Natural killer cell treated with Interleukin-12 subunit alpha and Interleukin-12 subunit beta and Interleukin-15 and Interleukin-18, amount 100 ng/mL, for 72 hours (primary cell): ENCODE measurements around the gene TLE6. TPM values are rescaled to one million over a fixed set of nuclear protein-coding genes. Genes with fewer than 3 reads are reported as not detected.
"Not testable (repeated sequence)": the region's sequence is repeated elsewhere in the genome, so short reads cannot be mapped to it uniquely, and the experiment has no call there.

Experiments
- ATAC-seq, 2 donors: fragments of 150-1000 bp; cut with Tn5 transposase in 1 of 2; sonication (Bioruptor Pico), chemical (Tn5 transposase) in 1 of 2; 2 replicates each; pipeline ENCODE4 v1.10.0; 2021
- DNase-seq: peaks from one replicate; pipeline ENCODE4 v3.0.0; 2022; ENCODE audit warnings: low spot score
- H3K27ac Mint-ChIP-seq, 2 donors: 1 replicate in 1 of 2; 2 replicates in 1 of 2; pipeline ENCODE4 v1.8.0; 2022; ENCODE audit warnings: mixed read lengths in 2 of 2, mild to moderate bottlenecking in 1 of 2, moderate library complexity in 1 of 2
- H3K27me3 Mint-ChIP-seq, 2 donors: 1 replicate in 1 of 2; 2 replicates in 1 of 2; pipeline ENCODE4 v1.8.0; 2022; ENCODE audit warnings: mixed read lengths in 2 of 2
- H3K36me3 Mint-ChIP-seq: one replicate; pipeline ENCODE4 v1.8.0; 2022; ENCODE audit warnings: mixed read lengths
- H3K4me1 Mint-ChIP-seq, 2 donors: 1 replicate in 1 of 2; 2 replicates in 1 of 2; pipeline ENCODE4 v1.8.0; 2022; ENCODE audit warnings: low read depth in 2 of 2, mixed read lengths in 2 of 2, mild to moderate bottlenecking in 1 of 2
- H3K4me3 Mint-ChIP-seq: one replicate; pipeline ENCODE4 v1.8.0; 2022; ENCODE audit warnings: mixed read lengths
- H3K9me3 Mint-ChIP-seq: 2 replicates; pipeline ENCODE4 v1.8.0; 2022; ENCODE audit warnings: mixed read lengths
- total RNA-seq, 2 donors: library from RNA; stranded (reverse); gene quantifications; one replicate each; pipeline ENCODE4 v1.2.3, GENCODE V29; 2022

The TLE6 gene
- total RNA-seq, 2 donors from 2014 or later = 0.45 to 1.8 TPM

DNA sequence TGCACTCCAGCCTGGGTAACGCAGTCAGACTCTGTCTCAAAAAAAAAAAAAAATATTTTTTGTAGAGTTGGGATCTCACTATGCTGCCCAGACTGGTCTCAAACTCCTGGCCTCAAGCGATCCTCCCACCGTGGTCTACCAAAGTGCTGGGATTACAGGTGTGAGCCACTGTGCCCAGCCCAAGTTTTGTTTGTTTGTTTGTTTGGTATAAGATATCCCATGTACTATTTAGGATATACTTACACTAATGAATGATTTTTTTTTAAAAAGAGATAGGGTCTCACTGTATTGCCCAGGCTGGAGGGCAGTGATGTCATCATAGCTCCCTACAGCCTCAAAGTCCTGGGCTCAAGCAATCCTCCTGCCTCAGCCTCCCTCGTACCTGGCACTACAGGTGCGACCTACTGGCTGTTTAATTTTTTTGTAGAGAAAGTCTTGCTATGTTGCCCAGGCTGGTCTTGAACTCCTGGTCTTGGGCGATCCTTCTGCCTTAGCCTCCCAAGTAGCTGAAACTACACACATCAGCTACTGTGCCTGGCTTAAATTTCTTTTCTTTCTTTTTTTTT, 24.0 kb downstream of the TLE6 start:
- no peak overlapping the region for H3K4me3 Mint-ChIP-seq
- DNase-seq (no peak), ATAC-seq (no peak)
- H3K27me3 Mint-ChIP-seq = no peaks in the 10 kb centered on the region
- no peaks in the 10 kb centered on the region for H3K9me3 Mint-ChIP-seq
- no peak overlapping the region for H3K27ac Mint-ChIP-seq
- H3K4me1 Mint-ChIP-seq = no peaks in the 10 kb centered on the region
- no peaks in the 10 kb centered on the region for H3K36me3 Mint-ChIP-seq

DNA sequence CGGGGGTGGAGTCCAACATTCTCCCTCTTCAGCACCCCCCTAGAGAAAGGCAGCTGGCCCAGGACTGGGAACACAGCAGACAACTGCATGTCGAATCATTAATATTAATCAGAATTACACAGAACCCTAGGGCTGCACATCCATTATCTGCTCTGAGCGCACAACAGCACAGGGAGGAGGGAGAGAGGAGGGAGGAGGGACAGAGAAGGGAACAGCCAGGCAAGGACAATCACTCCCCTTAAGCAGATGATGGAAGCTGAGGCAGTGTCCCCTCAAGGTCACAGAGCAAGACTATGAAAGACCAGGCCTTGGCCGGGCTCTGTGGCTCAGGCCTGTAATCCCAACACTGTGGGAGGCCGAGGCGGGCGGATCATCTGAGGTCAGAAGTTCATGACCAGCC, 25.7 kb downstream of the TLE6 start:
- ATAC-seq = no peak
- Mint-ChIP-seq H3K27ac (no peak overlapping the region), H3K36me3 (no peaks in the 10 kb centered on the region)

DNA sequence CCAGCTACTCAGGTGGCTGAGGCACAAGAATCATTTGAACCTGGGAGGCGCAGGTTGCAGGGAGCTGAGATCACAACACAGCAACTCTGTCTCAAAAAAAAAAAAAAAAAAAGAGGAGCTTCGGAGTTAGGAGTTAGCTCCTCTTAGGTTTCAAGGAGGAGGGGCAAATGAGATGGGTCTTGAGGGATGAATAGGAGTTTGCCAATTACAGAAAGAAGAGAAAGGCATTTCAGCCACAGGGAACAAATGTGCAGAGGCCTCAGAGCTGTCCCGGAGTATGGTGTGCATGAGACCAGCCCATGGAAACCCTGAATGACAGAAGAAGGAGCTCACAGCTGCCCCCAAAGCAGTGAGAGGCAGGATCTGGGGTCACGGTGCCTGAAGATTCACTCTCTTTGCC, 27.2 kb downstream of the TLE6 start:
- Mint-ChIP-seq H3K4me1 (no peaks in the 10 kb centered on the region), H3K4me3 (no peak overlapping the region), H3K27me3 (no peaks in the 10 kb centered on the region), H3K27ac (no peak overlapping the region), H3K9me3 (no peaks in the 10 kb centered on the region), H3K36me3 (no peaks in the 10 kb centered on the region)
- no peak for DNase-seq
- ATAC-seq = no peak

More for the DNA sequence above, 25.7 kb downstream of the TLE6 start:
- Mint-ChIP-seq H3K27me3 (no peaks in the 10 kb centered on the region), H3K4me3 (no peak overlapping the region), H3K4me1 (no peaks in the 10 kb centered on the region), H3K9me3 (no peaks in the 10 kb centered on the region)
- DNase-seq = no peak

DNA sequence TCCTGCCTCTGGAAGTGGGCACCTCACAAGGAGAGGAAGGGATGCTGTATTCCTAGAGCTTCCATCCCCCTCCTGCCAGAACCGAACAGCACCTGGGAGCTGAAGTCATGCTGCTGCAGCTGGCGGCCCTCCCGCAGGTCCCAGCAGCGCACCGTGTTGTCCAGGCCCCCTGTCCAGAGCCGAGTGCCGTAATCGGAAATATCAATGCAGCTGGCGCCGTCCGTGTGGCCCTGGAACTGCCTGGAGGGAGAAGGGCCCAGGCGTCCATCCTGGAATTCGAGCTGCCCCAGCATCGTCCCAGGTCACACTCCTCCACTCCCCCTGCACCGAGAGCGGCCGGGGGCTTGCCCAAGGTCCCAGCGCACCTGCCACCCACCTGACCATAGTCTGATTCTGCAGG, 28.0 kb downstream of the TLE6 start:
- Mint-ChIP-seq H3K27ac (no peak overlapping the region), H3K9me3 (no peaks in the 10 kb centered on the region), H3K27me3 (no peaks in the 10 kb centered on the region), H3K36me3 (no peaks in the 10 kb centered on the region), H3K4me1 (no peaks in the 10 kb centered on the region), H3K4me3 (no peak overlapping the region)
- no peak for DNase-seq
- no peak for ATAC-seq

DNA sequence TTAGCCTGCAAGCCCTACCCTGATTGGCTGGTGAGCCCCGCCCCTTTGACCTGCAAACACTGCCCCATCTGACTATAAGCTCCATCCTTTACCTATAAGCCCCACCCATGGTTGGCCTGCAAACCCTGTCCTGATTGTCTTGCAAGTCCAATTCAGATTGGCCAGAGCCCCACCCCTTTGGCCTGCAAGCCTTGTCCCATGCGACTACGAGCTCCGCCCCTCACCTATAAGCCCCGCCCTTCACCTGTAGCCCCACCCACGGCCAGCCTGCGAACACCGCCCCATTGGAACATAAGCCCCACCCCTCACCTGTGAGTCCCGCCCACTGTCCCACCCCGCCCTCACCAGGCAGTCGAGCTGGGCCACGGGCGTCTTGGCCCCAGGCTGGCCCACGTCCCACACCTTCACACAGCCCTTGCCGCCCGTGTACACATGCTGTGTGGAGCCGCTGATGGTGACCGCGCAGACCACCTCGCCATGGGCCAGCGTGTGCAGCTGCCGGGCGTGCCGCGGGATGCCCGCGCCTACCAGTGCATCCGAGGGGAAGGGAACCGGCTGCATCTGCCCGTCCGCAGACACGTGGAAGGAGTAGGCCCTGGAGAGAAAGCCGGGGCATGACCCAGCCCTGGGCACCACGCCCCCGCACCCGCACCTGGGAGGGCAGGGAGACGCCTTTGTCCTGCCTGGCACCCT, 28.9 kb downstream of the TLE6 start:
- H3K4me1 Mint-ChIP-seq = no peaks in the 10 kb centered on the region
- no peaks in the 10 kb centered on the region for H3K27me3 Mint-ChIP-seq
- no peak for DNase-seq
- no peak overlapping the region for H3K4me3 Mint-ChIP-seq
- H3K27ac Mint-ChIP-seq = no peak overlapping the region
- ATAC-seq = peak; percentile 31 to 50
- H3K36me3 Mint-ChIP-seq = no peaks in the 10 kb centered on the region
- no peaks in the 10 kb centered on the region for H3K9me3 Mint-ChIP-seq

DNA sequence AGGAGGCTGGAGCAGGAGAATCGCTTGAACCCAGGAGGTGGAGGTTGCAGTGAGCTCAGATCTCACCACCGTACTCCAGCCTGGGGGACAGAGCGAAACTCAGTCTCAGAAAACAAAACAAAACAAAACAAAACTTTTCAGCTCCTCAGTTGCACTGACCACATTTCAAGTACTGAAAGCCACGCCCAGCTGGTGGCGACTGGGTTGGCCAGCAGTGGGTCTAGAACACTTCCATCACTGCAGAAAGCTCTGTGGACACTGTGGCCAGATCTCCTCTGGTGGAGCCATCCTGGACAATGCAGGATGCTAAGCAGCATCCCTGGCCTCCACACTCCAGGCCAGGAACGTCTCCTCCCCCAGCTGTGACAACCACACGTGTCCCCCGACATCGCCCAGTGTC, 30.6 kb downstream of the TLE6 start:
- Mint-ChIP-seq H3K4me1 (no peaks in the 10 kb centered on the region), H3K27ac (no peak overlapping the region), H3K27me3 (no peaks in the 10 kb centered on the region), H3K4me3 (no peak overlapping the region), H3K36me3 (no peaks in the 10 kb centered on the region), H3K9me3 (no peaks in the 10 kb centered on the region)
- ATAC-seq (no peak), DNase-seq (no peak)

DNA sequence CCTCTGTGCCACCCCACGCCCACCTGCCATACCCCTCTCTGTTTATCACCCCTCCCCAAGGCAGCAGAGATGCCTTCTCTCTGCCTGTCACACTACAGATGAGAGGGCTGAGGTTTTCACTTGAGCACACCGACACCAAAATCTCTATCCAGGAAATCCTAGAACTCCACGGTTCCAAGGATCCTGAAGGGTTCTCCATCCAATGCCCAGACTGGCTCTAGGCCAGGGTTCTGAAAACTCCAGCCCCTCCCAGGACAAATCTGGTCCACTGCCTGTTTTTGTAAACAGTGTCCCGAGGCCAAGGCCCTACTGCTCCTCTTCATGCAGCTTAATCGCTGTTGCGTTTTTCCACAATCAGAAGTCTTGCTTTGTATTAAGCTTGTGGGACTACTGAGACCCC, 31.6 kb downstream of the TLE6 start:
- Mint-ChIP-seq H3K9me3 (no peaks in the 10 kb centered on the region), H3K36me3 (no peaks in the 10 kb centered on the region), H3K27me3 (no peaks in the 10 kb centered on the region), H3K27ac (no peak overlapping the region), H3K4me1 (no peaks in the 10 kb centered on the region), H3K4me3 (no peak overlapping the region)
- DNase-seq = no peak
- no peak for ATAC-seq

DNA sequence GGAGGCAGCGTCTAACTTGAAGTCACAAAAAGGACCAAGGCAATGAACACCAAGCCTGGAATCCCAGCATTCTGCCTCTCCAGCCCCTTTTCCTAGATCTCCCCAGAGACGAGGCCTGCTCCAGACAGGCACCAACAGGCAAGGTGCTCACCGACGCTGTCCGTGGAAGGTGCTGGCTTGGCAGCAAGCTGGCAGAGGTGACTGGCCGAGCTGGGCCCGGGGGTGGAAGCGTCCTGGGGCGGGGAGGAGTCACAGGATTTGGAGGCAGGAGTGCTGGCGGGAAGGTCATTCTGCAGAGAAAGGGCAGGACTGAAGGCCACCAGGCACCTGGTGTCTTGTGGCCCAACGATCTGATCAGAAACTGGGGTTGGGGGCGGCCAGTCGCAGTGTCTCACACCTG, 33.5 kb downstream of the TLE6 start:
- no peaks in the 10 kb centered on the region for H3K9me3 Mint-ChIP-seq
- no peak overlapping the region for H3K27ac Mint-ChIP-seq
- H3K4me1 Mint-ChIP-seq = no peaks in the 10 kb centered on the region
- ATAC-seq (no peak), DNase-seq (no peak)
- H3K36me3 Mint-ChIP-seq = no peaks in the 10 kb centered on the region
- no peak overlapping the region for H3K4me3 Mint-ChIP-seq
- no peaks in the 10 kb centered on the region for H3K27me3 Mint-ChIP-seq

DNA sequence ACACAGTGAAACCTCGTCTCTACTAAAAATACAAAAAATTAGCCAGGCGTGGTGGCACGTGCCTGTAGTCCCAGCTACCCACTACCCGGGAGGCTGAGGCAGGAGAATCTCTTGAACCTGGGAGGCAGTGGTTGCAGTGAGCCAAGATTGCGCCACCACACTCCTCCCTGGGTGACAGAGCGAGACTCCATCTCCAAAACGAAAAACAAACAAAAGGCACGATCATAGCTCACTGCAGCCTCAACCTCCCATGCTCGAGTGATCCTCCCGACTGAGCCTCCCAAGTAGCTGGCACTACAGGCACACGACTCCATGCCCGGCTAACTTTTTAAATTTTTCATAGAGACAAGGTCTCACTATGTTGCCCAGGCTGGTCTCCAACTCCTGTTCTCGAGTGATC, 34.7 kb downstream of the TLE6 start:
- not testable (repeated sequence) for DNase-seq

DNA sequence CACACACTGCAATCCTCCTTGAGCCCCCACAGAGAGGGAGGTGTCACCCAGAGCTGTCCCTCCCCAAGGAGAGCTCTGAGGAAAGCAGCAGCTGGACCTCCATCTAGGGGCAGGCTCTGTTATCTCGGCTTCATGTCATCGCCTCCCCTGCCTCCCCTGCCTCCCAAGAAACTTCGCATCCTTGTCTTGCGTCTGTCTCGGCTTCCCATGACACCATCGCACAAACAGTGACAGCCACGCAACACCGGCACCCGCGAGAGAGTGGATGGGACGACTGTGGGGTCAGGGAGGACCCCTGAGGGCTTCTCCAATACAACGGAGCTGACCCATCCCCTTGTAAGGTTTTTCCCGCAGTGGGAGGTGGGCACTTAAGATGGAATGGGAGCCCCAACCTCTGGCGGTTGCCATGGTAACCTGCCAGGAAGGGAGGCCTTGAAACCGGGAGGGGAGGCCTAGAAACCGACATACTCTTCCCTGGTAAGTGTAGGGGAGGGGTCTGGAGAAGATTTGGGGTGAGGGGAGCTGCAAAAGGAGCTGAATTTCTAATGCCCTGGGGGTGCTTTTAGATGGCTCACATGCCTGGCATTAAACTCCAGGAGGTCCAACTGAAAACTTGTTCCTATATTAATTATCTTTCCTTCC, 35.4 kb downstream of the TLE6 start:
- Mint-ChIP-seq H3K27me3 (no peaks in the 10 kb centered on the region), H3K4me3 (no peak overlapping the region), H3K36me3 (no peaks in the 10 kb centered on the region), H3K4me1 (no peaks in the 10 kb centered on the region), H3K9me3 (no peaks in the 10 kb centered on the region), H3K27ac (no peak overlapping the region)
- DNase-seq = no peak
- no peak for ATAC-seq

More for the DNA sequence above, 34.7 kb downstream of the TLE6 start:
- ATAC-seq, H3K4me1 Mint-ChIP-seq, H3K27ac Mint-ChIP-seq, H3K36me3 Mint-ChIP-seq, H3K27me3 Mint-ChIP-seq, H3K4me3 Mint-ChIP-seq, H3K9me3 Mint-ChIP-seq: not testable (repeated sequence)

DNA sequence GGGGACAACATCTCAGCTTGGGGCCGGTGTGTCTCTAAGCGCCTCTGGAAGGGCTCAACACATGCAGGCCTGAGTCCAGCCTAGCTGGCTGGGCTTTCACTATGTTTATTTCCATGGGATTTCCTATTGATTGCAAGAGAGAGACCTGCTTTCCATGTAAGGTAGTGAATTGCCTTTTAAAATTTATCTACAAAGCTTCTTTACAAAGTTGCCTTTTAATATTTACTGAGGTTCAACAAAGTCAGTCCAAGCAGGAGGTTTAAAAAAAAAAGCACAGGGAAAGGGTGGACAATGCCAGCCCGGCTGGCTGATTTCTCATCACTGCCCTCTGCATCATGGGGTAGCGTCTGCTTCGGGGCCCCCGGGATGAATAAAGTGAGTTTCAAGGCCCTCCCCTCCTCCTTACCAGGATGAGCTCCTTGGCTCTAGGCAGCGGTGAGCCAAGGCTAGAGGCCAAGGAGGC, 35.9 kb downstream of the TLE6 start:
- Mint-ChIP-seq H3K27ac (no peak overlapping the region), H3K36me3 (no peaks in the 10 kb centered on the region), H3K9me3 (no peaks in the 10 kb centered on the region), H3K4me1 (no peaks in the 10 kb centered on the region), H3K27me3 (no peaks in the 10 kb centered on the region), H3K4me3 (no peak overlapping the region)
- no peak for DNase-seq
- ATAC-seq = no peak

DNA sequence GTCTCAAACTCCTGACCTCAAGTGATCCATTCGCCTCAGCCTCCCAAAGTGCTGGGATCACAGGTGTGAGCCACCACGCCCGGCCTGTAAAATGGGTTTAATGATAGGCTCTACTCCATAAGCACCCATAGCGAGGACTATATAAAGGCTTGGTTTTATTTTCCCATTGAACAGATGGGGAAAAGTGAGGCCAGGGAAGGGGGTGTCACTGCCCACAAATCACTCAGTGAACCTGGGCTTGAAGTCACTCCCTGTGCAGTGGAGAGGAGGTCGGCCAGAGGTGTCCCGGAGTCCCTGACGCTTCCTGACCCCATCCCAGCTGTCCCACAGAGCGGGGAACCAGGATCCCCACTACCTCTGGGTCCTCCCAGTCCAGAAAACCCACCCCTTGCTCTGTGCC, 36.8 kb downstream of the TLE6 start:
- Mint-ChIP-seq H3K36me3 (no peaks in the 10 kb centered on the region), H3K4me3 (no peak overlapping the region), H3K27ac (no peak overlapping the region), H3K4me1 (no peaks in the 10 kb centered on the region), H3K9me3 (no peaks in the 10 kb centered on the region), H3K27me3 (no peaks in the 10 kb centered on the region)
- ATAC-seq (no peak), DNase-seq (no peak)

DNA sequence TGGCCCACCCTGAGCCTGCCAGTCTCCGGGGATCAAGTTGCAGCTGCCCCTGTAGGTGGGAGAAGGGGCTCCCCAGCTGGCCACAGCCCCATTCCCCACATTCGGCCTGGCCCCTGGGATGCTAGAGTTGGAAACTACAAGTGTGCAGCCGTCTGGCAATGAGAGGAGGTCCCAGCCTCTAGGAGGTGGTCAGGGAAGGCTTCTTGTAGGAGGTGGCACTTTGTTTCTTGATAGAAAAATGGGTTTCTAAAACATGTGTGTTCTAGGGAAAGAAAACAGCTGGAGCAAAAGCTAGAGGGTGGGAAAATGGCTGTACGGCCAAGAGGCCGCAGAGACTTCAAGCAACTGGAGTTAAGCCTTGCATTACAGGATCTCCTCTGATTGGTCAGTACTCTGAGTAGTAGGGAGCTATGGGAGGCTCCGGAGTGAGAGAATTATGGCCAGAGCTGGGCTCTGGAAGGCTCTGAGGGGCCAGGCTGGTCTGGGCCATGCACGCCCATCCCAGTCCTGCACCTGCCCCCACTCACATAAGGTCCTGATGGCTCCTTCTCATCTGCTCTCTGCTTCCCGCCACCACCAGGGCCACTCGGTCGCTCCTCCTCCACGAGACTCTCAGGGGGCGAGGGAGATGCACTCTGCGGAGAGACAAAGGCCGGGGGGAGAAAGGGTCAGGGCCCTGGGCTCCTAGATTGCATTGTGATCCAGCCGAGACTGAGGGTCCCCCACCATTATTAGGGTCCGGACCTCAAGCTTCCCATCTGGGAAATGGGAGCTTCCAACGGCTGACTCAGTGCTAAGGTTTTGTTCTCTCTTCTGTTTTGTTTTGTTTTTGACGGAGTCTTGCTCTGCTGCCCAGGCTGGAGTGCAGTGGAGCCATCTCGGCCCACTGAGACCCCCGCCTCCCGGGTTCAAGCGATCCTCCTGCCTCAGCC, 38.0 kb downstream of the TLE6 start:
- no peaks in the 10 kb centered on the region for H3K4me1 Mint-ChIP-seq
- no peak for DNase-seq
- H3K27me3 Mint-ChIP-seq = no peaks in the 10 kb centered on the region
- H3K36me3 Mint-ChIP-seq = no peaks in the 10 kb centered on the region
- H3K4me3 Mint-ChIP-seq = no peak overlapping the region
- ATAC-seq = no peak
- H3K9me3 Mint-ChIP-seq = no peaks in the 10 kb centered on the region
- no peak overlapping the region for H3K27ac Mint-ChIP-seq

DNA sequence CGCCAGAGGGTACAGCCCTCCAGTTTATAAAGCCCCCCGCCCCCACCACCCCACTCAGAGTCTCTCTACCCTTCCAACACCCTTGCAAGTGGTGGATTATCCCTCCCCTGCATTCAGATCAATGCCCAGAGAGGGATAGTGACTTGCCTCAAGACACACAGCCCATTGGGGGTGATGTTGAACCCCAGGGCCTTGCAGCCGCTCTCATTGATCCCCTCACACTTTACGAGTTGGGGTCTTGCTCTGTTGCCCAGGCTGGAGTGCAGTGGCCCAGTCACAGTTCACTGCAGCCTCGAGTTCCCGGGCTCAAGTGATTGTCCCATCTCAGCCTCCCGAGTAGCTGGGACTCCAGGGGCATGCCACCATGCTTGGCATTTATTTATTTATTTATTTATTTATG, 40.6 kb downstream of the TLE6 start:
- no peaks in the 10 kb centered on the region for H3K4me1 Mint-ChIP-seq
- no peaks in the 10 kb centered on the region for H3K36me3 Mint-ChIP-seq
- H3K9me3 Mint-ChIP-seq = no peaks in the 10 kb centered on the region
- no peak for DNase-seq
- H3K27ac Mint-ChIP-seq = no peak overlapping the region
- H3K4me3 Mint-ChIP-seq = no peak overlapping the region
- no peak for ATAC-seq
- H3K27me3 Mint-ChIP-seq = no peaks in the 10 kb centered on the region
